Activated T-cell treated with anti-CD3 and anti-CD28 coated beads, Interleukin-2, amount 50 U/mL, for 4 hours (primary cell): ENCODE measurements around the gene TLE2. TPM values are rescaled to one million over a fixed set of nuclear protein-coding genes. Genes with fewer than 3 reads are reported as not detected.

ENCODE experiments used
- ATAC-seq, 2 donors: fragments of 200-7000 bp; cut with Tn5 transposase; one replicate each; pipeline ENCODE4 v1.10.0; 2021
- DNase-seq: peaks from one replicate; pipeline ENCODE4 v3.0.0-alpha.2; 2020
- H3K27me3 Mint-ChIP-seq: one replicate; pipeline ENCODE4 v1.8.0; 2021; ENCODE audit warnings: low read depth, mixed read lengths
- H3K36me3 Mint-ChIP-seq: one replicate; pipeline ENCODE4 v1.8.0; 2022; ENCODE audit warnings: mixed read lengths; ENCODE audit not compliant: insufficient read depth
- H3K4me1 Mint-ChIP-seq: one replicate; pipeline ENCODE4 v1.8.0; 2021; ENCODE audit warnings: low read depth, mixed read lengths
- H3K4me3 Mint-ChIP-seq: one replicate; pipeline ENCODE4 v1.8.0; 2021; ENCODE audit warnings: mild to moderate bottlenecking, moderate library complexity, mixed read lengths
- H3K9me3 Mint-ChIP-seq: one replicate; pipeline ENCODE4 v1.8.0; 2021; ENCODE audit warnings: mixed read lengths
- total RNA-seq, 3 donors: library from RNA; stranded (reverse); gene quantifications; one replicate each; pipeline ENCODE4 v1.2.1, GENCODE V29; 2021

The TLE2 gene
- total RNA-seq: 1 to 10 TPM; 4.8 to 5.9 (median 5.7) TPM

- no peaks in the 10 kb centered on the region for H3K9me3 Mint-ChIP-seq
- H3K36me3 Mint-ChIP-seq: no peaks in the 10 kb centered on the region
- DNase-seq: no peak
- peaks cover 8% of the 10 kb centered on the region for H3K27me3 Mint-ChIP-seq
- peak within 1 kb of the TSS; percentile 72 for H3K4me3 Mint-ChIP-seq
- ATAC-seq: peak; percentile 56 to 63
- H3K4me1 Mint-ChIP-seq: peaks cover 28% of the 10 kb centered on the region
Measured at GRCh38 chr19:3029065-3029923, at the start of gene TLE2. TSS of gene TLE2 (minus strand) at chr19:3029280. CDS start at chr19:3028904, 376 bp downstream.

- H3K9me3 Mint-ChIP-seq: no peaks in the 10 kb centered on the region
- DNase-seq (peak; percentile 83), ATAC-seq (peak; percentile 91 to 94)
- peaks cover 3% of the 10 kb centered on the region for H3K4me1 Mint-ChIP-seq
- peak overlapping the region; percentile 9 for H3K4me3 Mint-ChIP-seq
- H3K27me3 Mint-ChIP-seq: no peaks in the 10 kb centered on the region
- H3K36me3 Mint-ChIP-seq: no peaks in the 10 kb centered on the region
Measured at GRCh38 chr19:3075605-3076431, 46.7 kb upstream of the TLE2 start.

DNA sequence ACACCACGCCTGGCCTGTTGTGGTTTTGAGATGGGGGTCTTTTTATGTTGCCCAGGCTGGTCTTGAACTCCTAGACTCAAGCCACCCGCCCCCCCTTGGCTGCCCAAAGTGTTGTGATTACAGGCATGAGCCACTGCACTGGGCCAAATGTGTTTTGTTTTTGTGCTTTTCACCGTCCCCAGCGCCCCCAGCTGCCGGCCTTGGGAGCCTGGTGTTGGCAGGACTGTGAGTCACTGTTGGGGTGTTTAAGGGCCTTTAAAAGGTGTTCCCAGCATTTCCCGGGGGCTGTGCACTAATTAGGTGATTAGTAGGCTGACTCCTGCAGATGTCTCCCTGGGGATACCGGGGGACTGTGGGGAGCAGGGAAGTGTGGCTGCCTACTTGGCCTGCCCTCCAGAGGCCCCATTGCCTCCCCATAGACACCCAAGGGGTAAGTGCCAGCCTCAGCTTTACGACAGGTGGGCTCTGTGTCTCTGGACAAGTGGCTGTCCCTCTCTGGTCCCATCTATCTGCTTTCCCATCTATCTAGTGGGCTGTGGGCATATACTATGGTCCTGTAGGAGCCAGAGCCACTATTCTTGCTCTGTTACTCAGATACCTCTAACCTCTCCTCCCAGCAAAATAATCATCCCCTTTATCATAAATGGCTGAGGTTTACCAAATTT, 45.0 kb upstream of the TLE2 start:
- Mint-ChIP-seq H3K9me3 (no peaks in the 10 kb centered on the region), H3K36me3 (no peaks in the 10 kb centered on the region), H3K4me1 (peaks cover 3% of the 10 kb centered on the region), H3K4me3 (no peak overlapping the region), H3K27me3 (no peaks in the 10 kb centered on the region)
- ATAC-seq (no peak), DNase-seq (no peak)

- no peak for DNase-seq
- Mint-ChIP-seq H3K27me3 (no peaks in the 10 kb centered on the region), H3K4me1 (peaks cover 3% of the 10 kb centered on the region), H3K36me3 (no peaks in the 10 kb centered on the region), H3K9me3 (no peaks in the 10 kb centered on the region), H3K4me3 (no peak overlapping the region)
- no peak for ATAC-seq
Measured at GRCh38 chr19:3073159-3073563, 44.1 kb upstream of the TLE2 start.

GRCh38 chr19:3071768-3072167, 42.7 kb upstream of the TLE2 start:
- DNase-seq (no peak), ATAC-seq (no peak)
- H3K27me3 Mint-ChIP-seq: no peaks in the 10 kb centered on the region
- no peak overlapping the region for H3K4me3 Mint-ChIP-seq
- no peaks in the 10 kb centered on the region for H3K36me3 Mint-ChIP-seq
- H3K9me3 Mint-ChIP-seq: no peaks in the 10 kb centered on the region
- H3K4me1 Mint-ChIP-seq: peaks cover 3% of the 10 kb centered on the region

DNA sequence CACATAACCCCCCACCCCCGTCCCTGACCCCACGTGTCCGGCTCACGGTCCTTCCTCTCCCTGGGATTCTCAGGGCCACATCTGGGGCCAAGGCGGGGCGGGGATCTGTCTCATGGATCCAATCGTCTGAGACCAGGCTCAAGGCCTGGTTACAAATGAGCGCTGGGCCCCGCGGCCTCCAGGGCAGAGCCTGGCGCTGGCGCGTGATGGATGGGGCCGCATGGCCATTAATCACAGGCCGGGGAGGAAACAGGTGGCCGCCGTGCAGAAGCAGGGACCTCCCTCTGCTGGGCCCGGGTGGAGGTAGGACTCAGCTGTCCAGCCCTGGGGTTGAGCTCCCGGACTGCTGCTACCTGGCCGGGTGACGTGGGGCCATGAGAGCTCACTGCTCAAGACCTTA, 39.0 kb upstream of the TLE2 start:
- Mint-ChIP-seq H3K36me3 (no peaks in the 10 kb centered on the region), H3K4me3 (no peak overlapping the region), H3K27me3 (no peaks in the 10 kb centered on the region), H3K4me1 (peaks cover 15% of the 10 kb centered on the region), H3K9me3 (no peaks in the 10 kb centered on the region)
- DNase-seq (no peak), ATAC-seq (no peak)

DNA sequence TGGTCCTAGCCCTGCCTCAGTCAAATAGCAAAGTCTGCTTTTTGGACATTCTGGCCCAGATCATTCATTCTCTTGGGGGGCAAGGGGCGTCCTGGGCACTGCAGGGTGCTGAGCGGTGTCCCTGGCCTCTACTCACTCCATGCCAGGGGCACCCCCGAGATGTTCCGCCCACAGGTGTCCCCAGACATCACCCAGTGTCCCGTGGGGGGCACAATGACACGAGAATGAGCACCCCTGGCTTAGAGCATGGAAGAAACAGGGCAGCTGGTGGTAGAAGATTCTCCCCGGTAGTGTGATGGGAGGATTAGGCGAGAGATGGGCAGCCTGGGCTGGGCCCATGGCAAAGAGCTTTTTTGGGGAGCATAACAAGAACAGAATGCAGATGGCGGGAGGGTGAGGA, 38.5 kb upstream of the TLE2 start:
- no peak overlapping the region for H3K4me3 Mint-ChIP-seq
- H3K9me3 Mint-ChIP-seq: no peaks in the 10 kb centered on the region
- DNase-seq: no peak
- H3K4me1 Mint-ChIP-seq: peaks cover 20% of the 10 kb centered on the region
- H3K27me3 Mint-ChIP-seq: no peaks in the 10 kb centered on the region
- ATAC-seq: no peak
- H3K36me3 Mint-ChIP-seq: no peaks in the 10 kb centered on the region

DNA sequence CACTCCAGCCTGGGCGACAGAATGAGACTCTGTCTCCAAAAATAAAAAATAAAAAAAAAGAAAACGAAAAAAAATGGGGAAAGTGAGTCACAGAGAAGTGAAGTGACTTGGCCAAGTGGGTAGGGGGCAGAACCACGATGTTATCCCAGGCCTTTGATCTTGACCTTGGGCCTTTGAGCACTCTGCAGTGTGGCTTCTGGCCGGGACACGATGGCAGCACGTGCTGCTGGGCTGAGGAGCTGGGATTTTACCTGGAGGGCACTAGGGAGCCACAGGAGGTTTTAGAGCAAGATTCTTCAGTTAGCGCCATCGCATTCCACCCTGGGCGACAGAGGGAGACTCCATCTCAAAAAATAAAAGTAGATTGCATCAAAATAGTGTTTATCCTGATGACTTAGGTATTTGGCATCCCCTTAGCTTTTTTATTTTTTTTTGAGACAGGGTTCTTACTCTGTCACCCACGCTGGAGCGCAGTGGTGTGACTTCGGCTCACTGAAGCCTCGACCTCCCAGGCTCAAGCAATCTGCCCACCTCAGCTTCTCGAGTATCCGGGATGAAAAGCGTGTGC, 37.5 kb upstream of the TLE2 start:
- H3K27me3 Mint-ChIP-seq: no peaks in the 10 kb centered on the region
- ATAC-seq (no peak), DNase-seq (no peak)
- no peaks in the 10 kb centered on the region for H3K9me3 Mint-ChIP-seq
- peaks cover 20% of the 10 kb centered on the region for H3K4me1 Mint-ChIP-seq
- H3K4me3 Mint-ChIP-seq: no peak overlapping the region
- no peaks in the 10 kb centered on the region for H3K36me3 Mint-ChIP-seq

- DNase-seq: no peak
- ATAC-seq: no peak
- H3K27me3 Mint-ChIP-seq: no peaks in the 10 kb centered on the region
- H3K4me3 Mint-ChIP-seq: no peak overlapping the region
- H3K9me3 Mint-ChIP-seq: no peaks in the 10 kb centered on the region
- H3K4me1 Mint-ChIP-seq: peaks cover 22% of the 10 kb centered on the region
- no peaks in the 10 kb centered on the region for H3K36me3 Mint-ChIP-seq
Measured at GRCh38 chr19:3065675-3066357, 36.7 kb upstream of the TLE2 start.

DNA sequence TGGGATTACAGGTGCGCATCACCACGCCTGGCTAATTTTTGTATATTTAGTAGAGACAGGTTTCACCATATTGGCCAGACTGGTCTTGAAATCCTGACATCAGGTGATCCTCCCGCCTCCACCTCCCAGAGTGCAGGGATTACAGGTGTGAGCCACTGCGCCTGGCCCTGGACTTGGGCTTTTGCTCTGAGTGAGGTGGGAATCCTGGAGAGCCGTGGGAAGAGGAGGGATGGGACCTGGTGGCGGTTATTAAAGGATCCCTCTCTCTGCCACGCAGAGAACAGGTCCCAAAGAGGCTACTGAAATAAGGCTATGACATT, 34.9 kb upstream of the TLE2 start:
- H3K4me3 Mint-ChIP-seq: peak overlapping the region; percentile 90
- ATAC-seq: no peak
- H3K27me3 Mint-ChIP-seq: no peaks in the 10 kb centered on the region

GRCh38 chr19:3062165-3063105, 33.4 kb upstream of the TLE2 start, which contains the start of gene TLE5:
TSS of gene TLE5 (minus strand) at chr19:3062495. CDS start at chr19:3062200, 295 bp downstream.
- ATAC-seq (peak; percentile 75 to 76), DNase-seq (peak; percentile 61)
- Mint-ChIP-seq H3K27me3 (no peaks in the 10 kb centered on the region), H3K4me3 (peak within 1 kb of the TSS; percentile 90), H3K4me1 (peaks cover 47% of the 10 kb centered on the region), H3K36me3 (peaks cover 14% of the 10 kb centered on the region), H3K9me3 (no peaks in the 10 kb centered on the region)

More for the DNA sequence above, 34.9 kb upstream of the TLE2 start:
- Mint-ChIP-seq H3K4me1 (peaks cover 33% of the 10 kb centered on the region), H3K36me3 (no peaks in the 10 kb centered on the region), H3K9me3 (no peaks in the 10 kb centered on the region)
- no peak for DNase-seq

GRCh38 chr19:3061182-3062161, 32.4 kb upstream of the TLE2 start:
- peak; percentile 38 to 52 for ATAC-seq
- Mint-ChIP-seq H3K36me3 (peaks cover 17% of the 10 kb centered on the region), H3K9me3 (no peaks in the 10 kb centered on the region), H3K4me3 (peak overlapping the region; percentile 80), H3K27me3 (no peaks in the 10 kb centered on the region), H3K4me1 (peaks cover 50% of the 10 kb centered on the region)
- peak; percentile 71 for DNase-seq
